ENCODE measurements around the gene WDR44. TPM values are rescaled to one million over a fixed set of nuclear protein-coding genes. Genes with fewer than 3 reads are reported as not detected.
A peak's percentile ranks its signal among the peaks of the same experiment; 100 is the strongest.

Gene WDR44
- total RNA-seq, 1 experiment from 2014 or later = 22.3 TPM

GRCh38 chrX:118493653-118494297 is 147.9 kb downstream of the WDR44 start:
- no peak for DNase-seq (ENCODE audit: low read depth, low spot score)
- H3K9me3 ChIP-seq (ENCODE audit: control insufficient read depth, insufficient read depth, low read depth, low read length) = no peaks in the 10 kb centered on the region
- no TSS peak for BruUV-seq (replicated peaks)
- H3K27me3 ChIP-seq (ENCODE audit: control insufficient read depth, insufficient read depth, low read length) = peaks cover 11% of the 10 kb centered on the region
- TF ChIP-seq SIN3A (IDR thresholded peaks at IDR 0.05; ENCODE audit: borderline replicate concordance, insufficient read depth, low read depth, low read length) (no peak), CTCF (IDR thresholded peaks at IDR 0.05) (no peak), TCF7L2 (IDR thresholded peaks at IDR 0.05; ENCODE audit: low read depth, low read length) (no peak), POLR2AphosphoS5 (IDR thresholded peaks at IDR 0.05; ENCODE audit: low read depth, low read length) (no peak), REST (IDR thresholded peaks at IDR 0.05; ENCODE audit: insufficient read depth in 1 of 2, low read depth in 2 of 2, low read length in 1 of 2) (no peak)
- ChIA-PET CTCF (no interaction called here), POLR2A (no interaction called here)
- in situ Hi-C loops (cut with HindIII; ENCODE audit: low pct_unique_long_range_greater_than_20kb, low sequenced_read_pairs) = no loop called here
- intact Hi-C loops (cut with micrococcal nuclease; ENCODE audit: unreplicated experiment) = no loop called here
- H3K4me1 ChIP-seq (ENCODE audit: control insufficient read depth, insufficient read depth, low read length) = peaks cover 8% of the 10 kb centered on the region
- no peaks in the 10 kb centered on the region for H3K36me3 ChIP-seq (ENCODE audit: control insufficient read depth, insufficient read depth, low read length)
- no peak for ATAC-seq
- H3K27ac ChIP-seq (ENCODE audit: low read length) = no peak overlapping the region
- H3K4me3 ChIP-seq (ENCODE audit: low read depth in 2 of 2, low read length in 2 of 2) = no peak overlapping the region

- CTCF ChIA-PET = interaction anchor here (0.6 to 0.8 kb wide), 3 partner anchors 152 to 1595 kb away, joined by 3 to 12 read pairs (median 6); no protein-coding TSS in a partner anchor
- BruUV-seq (replicated peaks) = no TSS peak
- TF ChIP-seq SIN3A (IDR thresholded peaks at IDR 0.05; ENCODE audit: borderline replicate concordance, insufficient read depth, low read depth, low read length) (no peak), POLR2AphosphoS5 (IDR thresholded peaks at IDR 0.05; ENCODE audit: low read depth, low read length) (no peak), TCF7L2 (IDR thresholded peaks at IDR 0.05; ENCODE audit: low read depth, low read length) (no peak), CTCF (IDR thresholded peaks at IDR 0.05) (no peak), REST (IDR thresholded peaks at IDR 0.05; ENCODE audit: insufficient read depth in 1 of 2, low read depth in 2 of 2, low read length in 1 of 2) (no peak)
- intact Hi-C loops (cut with micrococcal nuclease; ENCODE audit: unreplicated experiment) (no loop called here), in situ Hi-C loops (cut with HindIII; ENCODE audit: low pct_unique_long_range_greater_than_20kb, low sequenced_read_pairs) (no loop called here)
- Histone ChIP-seq H3K9me3 (ENCODE audit: control insufficient read depth, insufficient read depth, low read depth, low read length) (no peaks in the 10 kb centered on the region), H3K4me1 (ENCODE audit: control insufficient read depth, insufficient read depth, low read length) (peaks cover 8% of the 10 kb centered on the region), H3K27me3 (ENCODE audit: control insufficient read depth, insufficient read depth, low read length) (peaks cover 12% of the 10 kb centered on the region), H3K36me3 (ENCODE audit: control insufficient read depth, insufficient read depth, low read length) (no peaks in the 10 kb centered on the region), H3K27ac (ENCODE audit: low read length) (no peak within 1 kb of the TSS), H3K4me3 (ENCODE audit: low read depth in 2 of 2, low read length in 2 of 2) (peak within 1 kb of the TSS; percentile 53 to 59)
- ATAC-seq = peak; percentile 89
- DNase-seq (ENCODE audit: low read depth, low spot score) = no peak
- POLR2A ChIA-PET = interaction anchor here (0.5 kb wide), 1 partner anchor 207 kb away, joined by 3 read pairs; no protein-coding TSS in a partner anchor
Measured at GRCh38 chrX:118495061-118495921, 149.4 kb downstream of the WDR44 start, which contains the start of gene DOCK11. DOCK11 (plus strand) TSS chrX:118495815; CDS start chrX:118495972, 157 bp downstream.
